Muscle layer of colon (tissue), 2 donors: Measurements from ENCODE around the gene CLRN3.

ENCODE experiments used
- H3K27ac ChIP-seq: one replicate; pipeline ENCODE4 v1.7.0; 2013; ENCODE audit warnings: low read depth, mild to moderate bottlenecking, low read length, moderate library complexity
- H3K27me3 ChIP-seq, 2 donors: one replicate each; pipeline ENCODE4 v1.7.0; 2013; ENCODE audit warnings: low read length in 2 of 2, mild to moderate bottlenecking in 2 of 2; ENCODE audit not compliant: insufficient read depth in 2 of 2, control insufficient read depth in 1 of 2
- H3K36me3 ChIP-seq: one replicate; pipeline ENCODE4 v1.7.0; 2013; ENCODE audit warnings: mild to moderate bottlenecking, low read length; ENCODE audit not compliant: insufficient read depth
- H3K4me1 ChIP-seq: one replicate; pipeline ENCODE4 v1.7.0; 2013; ENCODE audit warnings: mild to moderate bottlenecking, low read length; ENCODE audit not compliant: insufficient read depth
- H3K4me3 ChIP-seq, 2 donors: one replicate each; pipeline ENCODE4 v1.7.0; 2013; ENCODE audit warnings: low read length in 2 of 2, low read depth in 1 of 2, mild to moderate bottlenecking in 1 of 2, moderate library complexity in 1 of 2
- H3K9ac ChIP-seq: one replicate; pipeline ENCODE4 v1.7.0; 2013; ENCODE audit warnings: low read length
- H3K9me3 ChIP-seq: one replicate; pipeline ENCODE4 v1.7.0; 2013; ENCODE audit warnings: mild to moderate bottlenecking, low read length
- donor health status: abdominal sarcoma.
- donor health status: Adenocarcinoma of cecum.

CLRN3 gene

GRCh38 chr10:127851661-127852194 is 41.0 kb downstream of the CLRN3 start:
- Histone ChIP-seq H3K27me3 (peaks cover 0 to 3% of the 10 kb centered on the region in 2 donors), H3K4me3 (no peak overlapping the region), H3K9me3 (no peaks in the 10 kb centered on the region), H3K9ac (no peak overlapping the region), H3K27ac (no peak overlapping the region), H3K4me1 (no peaks in the 10 kb centered on the region), H3K36me3 (no peaks in the 10 kb centered on the region)

GRCh38 chr10:127850944-127851343 is 41.8 kb downstream of the CLRN3 start:
- no peak overlapping the region for H3K27ac ChIP-seq
- H3K4me1 ChIP-seq = no peaks in the 10 kb centered on the region
- H3K4me3 ChIP-seq = no peak overlapping the region
- no peaks in the 10 kb centered on the region for H3K36me3 ChIP-seq
- H3K9ac ChIP-seq = no peak overlapping the region
- H3K27me3 ChIP-seq = peaks cover 3% of the 10 kb centered on the region in 2 donors
- no peaks in the 10 kb centered on the region for H3K9me3 ChIP-seq

DNA sequence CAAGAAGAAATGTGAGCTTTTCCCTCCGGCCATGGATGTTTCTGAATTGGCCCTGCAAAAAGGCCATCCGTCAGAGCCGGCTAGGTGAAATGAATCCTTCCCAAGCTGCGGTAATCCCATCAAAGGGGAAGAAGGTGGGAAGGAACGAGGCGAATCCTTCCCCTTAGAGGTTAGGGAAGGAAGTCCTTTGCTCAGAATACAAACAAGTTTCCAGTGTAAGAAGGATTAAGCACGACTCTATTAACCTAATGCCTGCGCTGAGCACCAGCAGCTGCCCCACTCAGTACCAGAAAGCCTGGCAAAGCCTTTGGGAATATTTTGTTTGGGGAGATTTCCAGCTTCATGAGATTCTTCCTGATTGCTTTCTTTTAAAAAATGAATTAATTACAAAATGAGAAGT is 42.8 kb downstream of the CLRN3 start:
- H3K9ac ChIP-seq = no peak overlapping the region
- no peaks in the 10 kb centered on the region for H3K4me1 ChIP-seq
- H3K4me3 ChIP-seq = no peak overlapping the region
- no peaks in the 10 kb centered on the region for H3K9me3 ChIP-seq
- no peak overlapping the region for H3K27ac ChIP-seq
- H3K27me3 ChIP-seq = peaks cover 3 to 6% of the 10 kb centered on the region in 2 donors
- no peaks in the 10 kb centered on the region for H3K36me3 ChIP-seq

GRCh38 chr10:127849224-127849623 is 43.5 kb downstream of the CLRN3 start:
- Histone ChIP-seq H3K27me3 (peaks cover 3 to 6% of the 10 kb centered on the region in 2 donors), H3K27ac (no peak overlapping the region), H3K4me3 (no peak overlapping the region), H3K9me3 (no peaks in the 10 kb centered on the region), H3K36me3 (no peaks in the 10 kb centered on the region), H3K9ac (no peak overlapping the region), H3K4me1 (no peaks in the 10 kb centered on the region)

GRCh38 chr10:127848226-127848625 is 44.5 kb downstream of the CLRN3 start:
- no peaks in the 10 kb centered on the region for H3K9me3 ChIP-seq
- no peaks in the 10 kb centered on the region for H3K36me3 ChIP-seq
- no peak overlapping the region for H3K9ac ChIP-seq
- H3K27ac ChIP-seq = no peak overlapping the region
- H3K27me3 ChIP-seq = peaks cover 0 to 6% of the 10 kb centered on the region in 2 donors
- no peak overlapping the region for H3K4me3 ChIP-seq
- H3K4me1 ChIP-seq = no peaks in the 10 kb centered on the region

- H3K9me3 ChIP-seq = no peaks in the 10 kb centered on the region
- peaks cover 0 to 6% of the 10 kb centered on the region in 2 donors for H3K27me3 ChIP-seq
- no peaks in the 10 kb centered on the region for H3K36me3 ChIP-seq
- no peak overlapping the region for H3K27ac ChIP-seq
- no peaks in the 10 kb centered on the region for H3K4me1 ChIP-seq
- no peak overlapping the region for H3K9ac ChIP-seq
- no peak overlapping the region for H3K4me3 ChIP-seq
Measured at GRCh38 chr10:127845756-127846155, 47.0 kb downstream of the CLRN3 start.

DNA sequence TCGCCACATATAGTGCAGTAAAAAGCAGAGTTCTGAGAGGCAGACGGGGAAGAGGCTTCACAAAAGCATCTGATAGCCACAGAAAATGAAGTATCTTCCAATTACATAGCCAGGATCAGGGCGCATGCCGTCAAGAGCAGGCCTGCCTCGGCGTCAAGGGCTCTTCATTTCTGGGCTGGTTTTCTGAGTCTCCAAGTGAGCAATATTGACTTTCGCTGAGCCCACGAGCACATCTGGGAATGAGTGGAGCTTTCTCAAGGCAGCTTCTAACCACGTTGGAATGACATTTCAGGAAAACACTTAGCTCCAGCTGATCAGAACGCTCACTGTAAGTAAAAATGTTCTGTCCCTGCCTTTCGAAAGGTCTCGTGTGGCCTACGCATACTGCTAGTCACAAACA is 51.9 kb downstream of the CLRN3 start:
- Histone ChIP-seq H3K9me3 (no peaks in the 10 kb centered on the region), H3K27ac (no peak overlapping the region), H3K4me1 (no peaks in the 10 kb centered on the region), H3K4me3 (no peak overlapping the region), H3K27me3 (peaks cover 0 to 3% of the 10 kb centered on the region in 2 donors), H3K9ac (no peak overlapping the region), H3K36me3 (no peaks in the 10 kb centered on the region)

DNA sequence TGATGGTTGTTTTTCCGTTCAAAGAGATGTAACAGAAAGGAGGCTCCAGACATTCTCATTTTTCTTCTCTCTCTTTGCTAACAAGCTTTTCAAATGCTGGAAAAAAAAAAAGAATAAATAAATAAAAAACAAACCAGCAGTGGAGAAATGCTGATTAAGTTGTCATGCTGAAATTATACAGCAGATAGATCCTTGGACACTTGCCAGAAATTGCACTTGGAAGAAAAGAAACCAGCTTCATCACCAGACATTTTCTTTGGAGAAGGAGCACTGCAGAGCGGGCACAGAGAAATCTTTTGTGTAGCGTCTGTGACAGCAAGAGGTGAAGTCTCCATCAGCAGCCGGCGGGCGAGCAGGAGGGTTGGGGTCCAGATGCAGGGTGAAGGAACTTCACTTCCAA is 55.8 kb downstream of the CLRN3 start:
- no peaks in the 10 kb centered on the region for H3K36me3 ChIP-seq
- no peaks in the 10 kb centered on the region for H3K9me3 ChIP-seq
- no peak overlapping the region for H3K27ac ChIP-seq
- H3K4me3 ChIP-seq = no peak overlapping the region
- no peak overlapping the region for H3K9ac ChIP-seq
- no peaks in the 10 kb centered on the region for H3K4me1 ChIP-seq
- no peaks in the 10 kb centered on the region for H3K27me3 ChIP-seq

- H3K4me3 ChIP-seq = no peak overlapping the region
- H3K4me1 ChIP-seq = no peaks in the 10 kb centered on the region
- no peak overlapping the region for H3K9ac ChIP-seq
- no peak overlapping the region for H3K27ac ChIP-seq
- H3K9me3 ChIP-seq = no peaks in the 10 kb centered on the region
- no peaks in the 10 kb centered on the region for H3K27me3 ChIP-seq
- H3K36me3 ChIP-seq = no peaks in the 10 kb centered on the region
Measured at GRCh38 chr10:127836176-127836575, 56.6 kb downstream of the CLRN3 start.

DNA sequence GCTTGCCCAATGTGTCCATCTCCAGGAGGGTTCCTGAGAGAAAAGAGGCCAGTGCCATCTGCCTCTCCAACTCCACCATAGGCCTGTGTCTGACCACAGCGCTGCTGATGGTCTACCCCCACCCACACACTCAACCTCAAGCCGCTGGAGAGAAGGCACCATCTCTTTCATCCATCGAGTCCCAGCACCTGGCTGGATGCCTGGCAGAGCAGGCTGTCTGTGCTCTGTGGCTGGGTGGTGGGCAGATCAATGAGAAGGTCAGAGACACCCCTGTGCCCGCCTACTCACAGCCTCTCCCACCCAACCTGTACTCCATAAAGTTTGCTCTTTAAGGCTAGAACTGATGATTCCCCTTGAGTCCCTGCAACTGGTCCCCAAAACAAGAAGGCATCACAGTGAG is 58.0 kb downstream of the CLRN3 start:
- Histone ChIP-seq H3K4me1 (no peaks in the 10 kb centered on the region), H3K27me3 (no peaks in the 10 kb centered on the region), H3K9ac (no peak overlapping the region), H3K4me3 (no peak overlapping the region), H3K9me3 (no peaks in the 10 kb centered on the region), H3K27ac (no peak overlapping the region), H3K36me3 (no peaks in the 10 kb centered on the region)

DNA sequence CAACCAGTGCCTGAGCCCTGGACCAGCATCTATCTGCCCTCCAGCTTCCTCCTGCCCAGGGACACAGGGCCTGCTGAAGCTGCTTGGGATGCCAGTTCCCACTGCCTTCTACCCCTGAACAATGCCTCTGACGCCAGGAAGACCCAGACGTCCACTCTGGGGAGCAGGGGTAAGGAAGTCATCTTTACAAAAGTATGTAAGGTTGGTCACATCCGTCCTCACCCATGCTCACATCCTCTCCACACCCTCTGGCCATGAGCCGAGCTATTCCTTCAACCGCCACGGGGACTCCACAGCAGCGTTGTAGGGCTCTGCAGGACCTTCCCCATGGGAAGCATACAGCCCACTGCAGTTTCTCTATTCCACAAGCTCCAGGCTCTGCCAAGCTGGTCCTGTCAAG is 58.5 kb downstream of the CLRN3 start:
- no peaks in the 10 kb centered on the region for H3K4me1 ChIP-seq
- H3K27me3 ChIP-seq = no peaks in the 10 kb centered on the region
- H3K4me3 ChIP-seq = no peak overlapping the region
- no peak overlapping the region for H3K27ac ChIP-seq
- H3K9me3 ChIP-seq = no peaks in the 10 kb centered on the region
- H3K36me3 ChIP-seq = no peaks in the 10 kb centered on the region
- H3K9ac ChIP-seq = no peak overlapping the region

GRCh38 chr10:127833804-127834203 is 58.9 kb downstream of the CLRN3 start:
- Histone ChIP-seq H3K4me3 (no peak overlapping the region), H3K9me3 (no peaks in the 10 kb centered on the region), H3K36me3 (no peaks in the 10 kb centered on the region), H3K27me3 (no peaks in the 10 kb centered on the region), H3K9ac (no peak overlapping the region), H3K4me1 (no peaks in the 10 kb centered on the region), H3K27ac (no peak overlapping the region)
